ENCODE measurements around the gene DCLRE1B.

Gene DCLRE1B

GRCh38 chr1:113904674-113905434 is at the start of gene DCLRE1B, which contains the start of gene AP4B1:
Gene DCLRE1B, plus strand, starts transcription at chr1:113905326. Its CDS starts 261 bp downstream, at chr1:113905587.
Gene AP4B1, minus strand, starts transcription at chr1:113904799. Its CDS starts 82 bp downstream, at chr1:113904717.
- DNase-seq = peak; percentile 98

- DNase-seq = no peak
Observed at GRCh38 chr1:113855630-113856400, 49.3 kb upstream of the DCLRE1B start.

- DNase-seq = no peak
Observed at GRCh38 chr1:113856401-113856790, 48.7 kb upstream of the DCLRE1B start.

GRCh38 chr1:113857776-113858175 is 47.4 kb upstream of the DCLRE1B start:
- DNase-seq = no peak

- DNase-seq = peak; percentile 9
Observed at GRCh38 chr1:113858418-113858817, 46.7 kb upstream of the DCLRE1B start.

- no peak for DNase-seq
Observed at GRCh38 chr1:113858982-113859381, 46.1 kb upstream of the DCLRE1B start.

- peak; percentile 71 for DNase-seq
Observed at GRCh38 chr1:113859478-113860175, 45.5 kb upstream of the DCLRE1B start.

- no peak for DNase-seq
Observed at GRCh38 chr1:113860891-113861290, 44.2 kb upstream of the DCLRE1B start.

GRCh38 chr1:113861641-113862040 is 43.5 kb upstream of the DCLRE1B start:
- DNase-seq = no peak

GRCh38 chr1:113868387-113869083 is 36.6 kb upstream of the DCLRE1B start:
- no peak for DNase-seq

GRCh38 chr1:113870778-113871177 is 34.3 kb upstream of the DCLRE1B start:
- DNase-seq = no peak

- DNase-seq = peak; percentile 12
Observed at GRCh38 chr1:113871597-113872113, 33.5 kb upstream of the DCLRE1B start, which contains the start of gene PTPN22. Gene PTPN22, minus strand, starts transcription at chr1:113871712.

GRCh38 chr1:113872219-113872935 is 32.7 kb upstream of the DCLRE1B start:
- DNase-seq = no peak

- DNase-seq = peak; percentile 11
Observed at GRCh38 chr1:113874012-113874879, 30.9 kb upstream of the DCLRE1B start.

GRCh38 chr1:113875714-113876113 is 29.4 kb upstream of the DCLRE1B start:
- DNase-seq = no peak

- no peak for DNase-seq
Observed at GRCh38 chr1:113876176-113876575, 28.9 kb upstream of the DCLRE1B start.

GRCh38 chr1:113879739-113880038 is 25.4 kb upstream of the DCLRE1B start:
- no peak for DNase-seq

GRCh38 chr1:113881661-113882060 is 23.5 kb upstream of the DCLRE1B start:
- DNase-seq = no peak

GRCh38 chr1:113886417-113887401 is 18.4 kb upstream of the DCLRE1B start:
- DNase-seq = no peak

Measured in RPMI8226 (cell line).